Daoy (cell line): Measurements from ENCODE around the gene LLCFC1. TPM values are rescaled to one million over a fixed set of nuclear protein-coding genes. Genes with fewer than 3 reads are reported as not detected.
"Not testable (repeated sequence)": the region's sequence is repeated elsewhere in the genome, so short reads cannot be mapped to it uniquely, and the experiment has no call there.

Experiments used
- DNase-seq: peaks from one replicate; pipeline ENCODE4 v3.0.0-alpha.2; 2015; ENCODE audit warnings: low read depth
- total RNA-seq: library from RNA; depleted of rRNA; stranded (reverse); fragments of >200 nt; shearing (Covaris generic); gene quantifications from 2 replicates; pipeline ENCODE4 v1.2.3, GENCODE V29; 2014

Gene LLCFC1
- total RNA-seq, 1 experiment from 2014 or later = not detected

- no peak for DNase-seq
Measured at GRCh38 chr7:142941541-142941940, 2.3 kb downstream of the LLCFC1 start.

GRCh38 chr7:142942746-142943145, 3.5 kb downstream of the LLCFC1 start:
- DNase-seq = no peak

DNA sequence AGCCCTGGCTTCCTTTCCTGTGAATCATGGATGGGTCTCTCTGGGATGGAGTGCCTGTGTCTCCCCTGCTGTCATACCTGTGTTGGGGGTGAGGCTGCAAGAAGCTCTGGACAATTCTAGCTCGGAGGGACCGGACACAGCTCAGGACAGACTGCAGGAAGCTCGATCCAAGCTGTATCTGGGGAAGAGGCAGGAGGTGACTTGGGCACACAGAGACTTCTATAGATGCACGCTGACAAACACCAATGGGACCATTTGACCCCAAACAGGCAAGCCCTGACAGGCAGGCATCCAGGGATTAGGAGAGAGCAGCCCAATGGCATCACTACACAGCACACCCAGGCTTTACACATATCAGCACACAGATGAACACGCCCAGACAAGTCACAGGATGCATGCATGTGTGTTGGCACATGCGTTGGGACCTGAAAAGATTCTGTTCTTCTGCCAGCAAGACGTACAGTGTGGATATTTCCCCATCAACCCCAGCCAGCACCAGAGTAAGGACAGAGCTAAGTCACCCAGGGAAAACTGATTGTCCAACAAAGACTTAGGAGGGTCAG, 4.5 kb downstream of the LLCFC1 start:
- no peak for DNase-seq

DNA sequence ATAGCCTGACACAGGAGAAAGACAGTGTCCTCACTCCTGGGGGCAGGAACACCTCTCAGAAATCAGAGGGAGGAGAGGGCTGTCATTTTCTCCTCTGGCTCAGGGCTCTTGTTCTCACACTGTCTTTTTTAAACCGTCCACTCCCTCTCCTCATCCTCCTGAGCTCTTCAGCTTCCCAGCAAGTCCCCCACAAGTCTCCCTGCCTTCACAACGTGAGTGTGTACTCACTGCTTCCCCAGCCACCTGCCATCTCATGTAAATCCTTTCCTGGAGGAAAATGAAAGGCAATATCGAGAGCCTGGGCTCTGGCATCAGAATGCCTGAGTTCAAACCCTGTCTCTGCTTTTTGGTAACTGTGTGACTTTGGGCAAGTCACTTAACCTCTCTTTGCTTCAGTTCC, 5.7 kb downstream of the LLCFC1 start:
- no peak for DNase-seq

DNA sequence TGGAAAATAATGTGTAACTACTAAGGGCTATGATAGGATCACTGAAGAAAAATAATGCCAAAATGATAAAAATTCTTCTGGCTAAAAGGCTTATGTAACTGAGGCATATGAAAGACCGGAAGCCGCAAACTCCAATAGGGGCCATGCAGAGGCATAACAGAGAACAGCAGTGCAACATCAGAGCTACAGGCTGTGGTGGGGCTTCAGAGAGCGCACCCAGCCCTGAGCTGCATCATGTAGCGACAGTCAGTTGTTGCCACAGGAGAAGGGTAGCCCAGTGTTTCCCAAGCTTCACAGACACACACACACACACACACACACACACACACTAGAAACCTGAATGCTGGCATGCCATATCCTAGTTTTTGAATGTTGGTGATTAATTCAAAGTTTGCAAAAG, 9.3 kb downstream of the LLCFC1 start:
- DNase-seq = no peak

- DNase-seq = no peak
Measured at GRCh38 chr7:142950235-142950634, 11.0 kb downstream of the LLCFC1 start.

- no peak for DNase-seq
Measured at GRCh38 chr7:142954680-142955268, 15.5 kb downstream of the LLCFC1 start.

GRCh38 chr7:142956951-142957623, 17.8 kb downstream of the LLCFC1 start:
- DNase-seq = peak; percentile 75

DNA sequence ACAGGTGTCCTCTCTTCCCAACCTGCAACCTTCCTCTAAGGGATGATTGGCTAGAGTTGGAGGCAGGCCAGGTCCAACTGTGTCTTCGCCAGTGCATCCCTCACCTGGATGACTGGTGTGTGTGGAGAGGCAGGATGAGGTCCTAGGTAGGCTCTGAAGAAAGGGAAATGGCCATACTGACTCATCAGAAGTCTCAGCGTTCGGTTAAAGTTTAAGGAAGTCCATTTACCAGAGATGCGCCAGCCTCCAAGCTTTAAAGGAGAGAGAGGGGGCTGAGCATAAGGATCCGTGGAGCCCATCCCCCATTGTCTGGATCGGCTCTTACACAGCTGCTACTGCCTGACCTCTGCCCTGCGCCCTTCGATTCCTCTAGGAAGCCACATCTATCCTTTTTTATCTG, 18.4 kb downstream of the LLCFC1 start:
- no peak for DNase-seq

GRCh38 chr7:142959202-142959601, 19.9 kb downstream of the LLCFC1 start:
- no peak for DNase-seq

- no peak for DNase-seq
Measured at GRCh38 chr7:142960955-142961512, 21.8 kb downstream of the LLCFC1 start.

- DNase-seq = no peak
Measured at GRCh38 chr7:142961595-142961972, 22.3 kb downstream of the LLCFC1 start.

GRCh38 chr7:142961973-142962926, 23.0 kb downstream of the LLCFC1 start, which contains the start of gene KEL:
Gene KEL (minus strand): TSS chr7:142962363. CDS start chr7:142962206, 157 bp downstream.
- no peak for DNase-seq

DNA sequence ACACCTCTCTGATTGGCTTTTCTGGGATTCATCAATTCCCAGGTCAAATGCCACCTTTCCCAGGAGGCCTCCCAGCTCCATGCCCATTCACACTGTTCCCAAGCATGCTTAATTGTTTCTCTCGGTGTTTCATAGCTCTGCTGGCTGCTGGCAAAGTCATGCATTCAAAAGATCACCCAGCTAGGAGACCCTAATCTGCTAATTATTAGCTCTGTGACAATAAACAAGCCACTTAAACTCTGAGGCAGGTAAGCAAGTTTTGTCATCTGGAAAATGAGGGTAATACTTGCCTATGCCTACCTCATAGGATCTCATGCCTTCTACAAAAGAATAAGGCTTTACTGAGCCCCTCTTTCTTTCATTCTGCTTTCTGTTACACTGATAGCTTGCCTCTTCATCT, 23.7 kb downstream of the LLCFC1 start:
- DNase-seq = no peak

DNA sequence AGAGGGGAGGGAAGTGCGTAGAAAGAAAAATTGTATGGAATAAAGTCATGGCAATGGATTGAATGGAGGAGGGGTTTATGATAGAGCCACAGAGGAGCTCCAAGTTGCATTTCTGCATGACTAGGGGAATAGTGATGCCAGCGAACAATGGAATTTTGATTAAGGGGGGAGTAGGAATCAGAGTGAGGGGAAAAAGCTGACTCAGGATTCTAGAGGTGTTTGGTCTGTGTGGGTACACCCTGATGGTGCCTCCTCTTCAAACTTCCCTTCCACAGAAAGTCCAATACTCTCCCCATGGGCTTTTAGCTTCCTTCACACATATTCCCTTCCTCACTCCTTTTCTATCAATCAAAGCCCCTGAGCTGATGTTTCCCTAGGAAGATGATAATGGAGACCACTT, 24.7 kb downstream of the LLCFC1 start:
- DNase-seq = no peak

DNA sequence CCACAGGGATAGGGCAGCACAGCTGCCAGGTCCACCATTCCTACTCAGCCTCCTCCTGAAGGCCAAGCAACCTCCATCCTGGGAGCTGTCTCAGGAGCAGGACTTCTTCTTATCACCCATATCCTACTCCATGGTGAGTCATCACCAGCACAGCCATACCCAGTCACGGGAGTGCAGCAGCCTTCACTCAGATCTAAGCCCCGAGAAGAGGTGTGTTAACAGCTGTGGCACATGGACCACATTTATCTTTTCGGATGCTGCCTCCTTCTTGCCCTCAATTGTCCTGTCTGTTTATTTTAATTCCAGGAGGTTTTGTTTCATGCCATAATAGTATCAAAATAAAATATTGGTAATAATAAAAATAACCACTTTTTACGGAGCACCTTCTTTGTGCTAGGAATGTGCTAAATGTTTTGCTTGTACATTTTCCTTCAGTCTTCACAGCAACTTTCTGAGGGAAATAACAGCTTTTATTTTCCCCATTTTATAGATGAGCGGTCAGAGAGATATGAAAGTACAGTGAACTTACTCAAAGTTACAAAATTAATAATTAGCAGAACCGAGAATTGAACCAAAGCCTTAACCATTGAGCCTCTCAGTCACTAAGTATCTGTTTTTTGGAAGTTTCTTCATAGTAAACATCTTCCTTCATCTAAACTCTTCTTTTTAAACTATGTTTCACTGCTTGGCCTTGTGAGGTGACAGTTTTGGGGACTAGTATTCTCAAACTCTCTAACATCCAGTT, 25.4 kb downstream of the LLCFC1 start:
- DNase-seq = peak; percentile 65

DNA sequence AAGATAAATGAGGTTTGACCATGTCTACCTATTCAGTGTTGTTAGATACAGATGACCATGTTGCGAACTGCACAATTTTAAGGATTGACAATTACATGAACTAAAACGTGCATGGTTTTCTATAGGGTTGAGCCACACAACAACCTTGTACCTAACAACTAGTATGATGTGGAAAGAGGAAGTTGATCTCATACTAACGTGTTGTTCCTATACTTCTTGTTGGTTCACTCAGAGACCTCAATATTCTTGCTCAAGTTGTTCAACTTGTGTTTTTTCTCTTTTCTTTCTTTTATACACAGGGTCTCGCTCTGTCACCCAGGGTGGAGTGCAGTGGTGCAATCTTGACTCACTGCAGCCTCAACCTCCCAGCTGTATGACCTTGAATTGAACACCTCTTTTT, 28.9 kb downstream of the LLCFC1 start:
- DNase-seq = no peak

GRCh38 chr7:142969183-142969582, 29.9 kb downstream of the LLCFC1 start:
- no peak for DNase-seq

DNA sequence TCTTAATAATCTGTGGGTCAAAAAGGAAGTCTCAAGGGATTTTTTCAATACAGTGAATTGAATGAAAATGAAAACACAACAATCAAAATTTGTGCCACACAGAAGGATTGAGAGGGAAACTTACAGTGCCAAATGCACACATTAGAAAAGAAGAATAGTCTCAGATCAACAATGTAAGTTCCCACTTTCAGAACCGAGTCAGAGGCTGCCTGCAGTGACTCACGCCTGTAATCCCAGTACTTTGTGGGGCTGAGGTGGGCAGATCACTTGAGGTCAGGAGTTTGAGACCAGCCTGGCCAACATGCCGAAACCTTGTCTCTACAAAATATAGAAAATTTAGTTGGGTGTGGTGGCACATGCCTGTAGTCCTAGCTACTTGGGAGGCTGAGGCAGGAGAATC, 35.3 kb downstream of the LLCFC1 start:
- DNase-seq = no peak

DNA sequence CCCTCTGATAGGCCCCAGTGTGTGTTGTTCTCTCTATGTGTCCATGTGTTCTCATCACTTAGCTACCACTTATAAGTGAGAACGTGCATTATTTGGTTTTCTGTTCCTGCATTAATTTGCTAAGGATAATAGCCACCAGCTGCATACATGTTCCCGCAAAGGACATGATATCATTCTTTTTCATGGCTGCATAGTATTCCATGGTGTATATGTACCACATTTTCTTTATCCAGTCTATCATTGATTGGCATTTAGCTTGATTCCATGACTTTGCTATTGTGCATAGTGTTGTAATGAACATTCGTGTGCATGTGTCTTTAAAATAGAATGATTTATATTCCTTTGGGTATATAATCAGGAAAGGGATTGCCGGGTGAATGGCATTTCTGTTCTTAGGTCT, 39.1 kb downstream of the LLCFC1 start:
- DNase-seq = not testable (repeated sequence)

DNA sequence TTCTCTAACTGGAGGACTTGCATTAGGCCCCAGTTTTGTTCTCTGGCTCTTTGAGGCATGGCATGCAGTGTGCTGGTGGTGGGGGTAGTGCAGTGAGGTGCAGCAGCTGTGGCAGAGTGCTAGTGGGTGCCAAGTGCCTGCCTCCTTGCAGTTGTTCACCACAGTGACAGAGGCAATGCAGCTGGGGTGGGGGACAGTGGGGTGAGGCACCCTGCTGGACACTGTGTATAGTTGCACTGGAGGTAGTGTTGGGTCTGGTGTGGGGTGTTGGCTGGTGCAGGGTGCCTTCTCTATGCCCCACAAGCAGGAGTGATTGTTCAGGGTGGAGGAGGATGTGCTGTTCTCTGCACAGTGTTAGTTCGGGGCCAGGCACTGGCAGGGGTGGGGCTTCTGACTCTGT, 44.5 kb downstream of the LLCFC1 start:
- DNase-seq = no peak
